HCT116 (cell line): ENCODE data around the gene UBIAD1. TPM values are rescaled to one million over a fixed set of nuclear protein-coding genes. Genes with fewer than 3 reads are reported as not detected.

Experiments
- ATAC-seq: fragments of 200-7000 bp; cut with Tn5 transposase; 2 replicates; pipeline ENCODE4 v1.9.1; 2020; ENCODE audit warnings: mild to moderate bottlenecking, moderate library complexity
- BruUV-seq: library from RNA; stranded (reverse); fragments of 400-500 nt; replicated peaks from 2 replicates; lab custom pipeline; 2021; lab: Mats Ljungman, UMichigan
- CTCF ChIA-PET: fragments of 300-600 bp; sonication (Branson Sonifier 250); formaldehyde crosslinking; loops from one replicate; lab custom pipeline; 2021; ENCODE audit warnings: antibody characterized with exemption; lab: Charles Lee
- POLR2A ChIA-PET: fragments of 300-600, 350-600 bp; sonication (Branson Sonifier 250); formaldehyde crosslinking; loops from one replicate; lab custom pipeline; 2021; ENCODE audit warnings: antibody characterized with exemption; lab: Charles Lee
- RAD21 ChIA-PET, 2 experiments: fragments of 300-600 bp; sonication (Branson Sonifier 250); formaldehyde crosslinking; loops; one replicate each; lab custom pipeline; 2023; ENCODE audit warnings: low total read pairs in 2 of 2; ENCODE audit not compliant: uncharacterized antibody in 2 of 2, unreplicated experiment in 2 of 2, low non-redundant PET in 1 of 2; lab: Charles Lee
- DNase-seq: peaks from one replicate; pipeline ENCODE4 v3.0.0-alpha.2; 2010; ENCODE audit warnings: low read depth, low spot score
- H2AFZ ChIP-seq: fragments of 200-600 bp; shearing (Covaris generic), sonication (generic); 2 replicates; pipeline ENCODE4 v1.6.1; 2017; ENCODE audit warnings: low read depth, mixed run types, mixed read lengths, antibody characterized with exemption, low read length; ENCODE audit not compliant: poor library complexity, severe bottlenecking
- H3K27ac ChIP-seq: 2 replicates; pipeline ENCODE4 v1.5.1; 2012; ENCODE audit warnings: low read depth, low read length
- H3K27me3 ChIP-seq: fragments of 200-600 bp; sonication (generic); 2 replicates; pipeline ENCODE4 v1.6.1; 2016; ENCODE audit warnings: mixed run types, low read length, mixed read lengths; ENCODE audit not compliant: insufficient read depth
- H3K36me3 ChIP-seq, 2 experiments: fragments of 200-500 bp in 1 of 2; fragments of 200-600 bp in 1 of 2; sonication (Bioruptor generic) in 1 of 2; sonication (generic) in 1 of 2; 2 replicates each; pipeline versions ENCODE4 v1.5.1 to v1.6.1; 2014 to 2016; ENCODE audit warnings: low read length in 2 of 2, inconsistent platforms in 1 of 2, mixed read lengths in 1 of 2, mixed run types in 1 of 2; ENCODE audit not compliant: insufficient read depth in 2 of 2, control insufficient read depth in 1 of 2
- H3K4me1 ChIP-seq, 2 experiments: fragments of 200-600 bp in 1 of 2; sonication (generic) in 1 of 2; 2 replicates each; pipeline versions ENCODE4 v1.5.1 to v1.6.1; 2012 to 2017; ENCODE audit warnings: low read length in 2 of 2, inconsistent platforms in 1 of 2, mild to moderate bottlenecking in 1 of 2, mixed read lengths in 1 of 2, mixed run types in 1 of 2, moderate library complexity in 1 of 2; ENCODE audit not compliant: insufficient read depth in 2 of 2, control insufficient read depth in 1 of 2
- H3K4me2 ChIP-seq: fragments of 200-600 bp; sonication (generic); 2 replicates; pipeline ENCODE4 v1.6.1; 2017; ENCODE audit warnings: mixed run types, low read length, mixed read lengths
- H3K4me3 ChIP-seq, 2 experiments: fragments of 200-600 bp in 1 of 2; sonication (generic) in 1 of 2; replicated peaks in 1 of 2; 2 replicates each; pipeline ENCODE4 v1.5.1; 2011 to 2016; ENCODE audit warnings: low read length in 2 of 2, control low read depth in 1 of 2, low read depth in 1 of 2, mild to moderate bottlenecking in 1 of 2, mixed read lengths in 1 of 2, mixed run types in 1 of 2
- H3K79me2 ChIP-seq: fragments of 200-600 bp; sonication (generic); 2 replicates; pipeline ENCODE4 v1.6.1; 2017; ENCODE audit warnings: mild to moderate bottlenecking, mixed run types, low read length, moderate library complexity, mixed read lengths; ENCODE audit not compliant: insufficient read depth
- H3K9ac ChIP-seq: fragments of 200-600 bp; sonication (generic); 2 replicates; pipeline ENCODE4 v1.6.1; 2016; ENCODE audit warnings: low read length, mixed read lengths
- H3K9me2 ChIP-seq: fragments of 200-600 bp; sonication (generic), shearing (Covaris generic); 2 replicates; pipeline ENCODE4 v1.6.1; 2017; ENCODE audit warnings: mixed run types, mild to moderate bottlenecking, moderate library complexity; ENCODE audit not compliant: insufficient read depth
- H3K9me3 ChIP-seq, 2 experiments: fragments of 200-500 bp in 1 of 2; fragments of 200-600 bp in 1 of 2; sonication (Bioruptor generic) in 1 of 2; sonication (generic) in 1 of 2; 2 replicates each; pipeline ENCODE4 v1.6.1; 2014 to 2017; ENCODE audit warnings: low read length in 2 of 2, mixed read lengths in 2 of 2, inconsistent platforms in 1 of 2, low read depth in 1 of 2, mild to moderate bottlenecking in 1 of 2, mixed run types in 1 of 2, moderate library complexity in 1 of 2; ENCODE audit not compliant: control insufficient read depth in 1 of 2, insufficient read depth in 1 of 2
- H4K20me1 ChIP-seq: fragments of 200-600 bp; sonication (generic), shearing (Covaris generic); 2 replicates; pipeline ENCODE4 v1.6.1; 2017; ENCODE audit warnings: mixed run types, mild to moderate bottlenecking, moderate library complexity; ENCODE audit not compliant: insufficient read depth
- POLR2A ChIP-seq: IDR thresholded peaks from 2 replicates; pipeline ENCODE4 v1.7.0; 2011; ENCODE audit warnings: borderline replicate concordance; ENCODE audit not compliant: insufficient read depth, insufficient read length; ENCODE audit errors: extremely low read depth
- POLR2AphosphoS5 ChIP-seq: IDR thresholded peaks from 2 replicates; pipeline ENCODE4 v1.6.1; 2011; ENCODE audit warnings: mild to moderate bottlenecking, low read depth, low read length, moderate library complexity
- RAD21 ChIP-seq: IDR thresholded peaks from 2 replicates; pipeline ENCODE4 v1.6.1; 2012; ENCODE audit warnings: low read depth, mild to moderate bottlenecking
- SP1 ChIP-seq: IDR thresholded peaks from 2 replicates; pipeline ENCODE4 v1.6.1; 2012; ENCODE audit warnings: low read depth
- ZFX ChIP-seq: fragments of 450-650 bp; IDR thresholded peaks from 2 replicates; pipeline ENCODE4 v1.6.1; 2017
- intact Hi-C: fragments of 100-400 bp; cut with micrococcal nuclease; formaldehyde crosslinking; loops from 2 replicates; pipeline ENCODE4 v1.10.0; 2022
- total RNA-seq: library from RNA; stranded (reverse); gene quantifications from one replicate; pipeline ENCODE4 v1.2.1, GENCODE V29; 2021; ENCODE audit not compliant: unreplicated experiment
- TF ChIP-seq, protein P1 (sequence below): IDR thresholded peaks from 2 replicates; pipeline ENCODE4 v1.6.1; 2012; ENCODE audit warnings: low read depth
- TF ChIP-seq, protein P2 (sequence below), 3 experiments: fragments of 200-600 bp in 1 of 3; sonication (generic) in 1 of 3; IDR thresholded peaks in 2 of 3; conservative IDR thresholded peaks in 1 of 3; 2 replicates each; pipeline ENCODE4 v1.5.1; 2012 to 2017; ENCODE audit warnings: low read depth in 2 of 3, low read length in 2 of 3, antibody characterized with exemption in 1 of 3, borderline replicate concordance in 1 of 3, control low read depth in 1 of 3, mild to moderate bottlenecking in 1 of 3, mixed read lengths in 1 of 3, mixed run types in 1 of 3, moderate library complexity in 1 of 3; ENCODE audit not compliant: insufficient read depth in 1 of 3
- TF ChIP-seq, protein P3 (sequence below): IDR thresholded peaks from 2 replicates; pipeline ENCODE4 v1.6.1; 2012

UBIAD1 gene
- total RNA-seq, 1 experiment from 2014 or later, result 17.2 TPM

DNA sequence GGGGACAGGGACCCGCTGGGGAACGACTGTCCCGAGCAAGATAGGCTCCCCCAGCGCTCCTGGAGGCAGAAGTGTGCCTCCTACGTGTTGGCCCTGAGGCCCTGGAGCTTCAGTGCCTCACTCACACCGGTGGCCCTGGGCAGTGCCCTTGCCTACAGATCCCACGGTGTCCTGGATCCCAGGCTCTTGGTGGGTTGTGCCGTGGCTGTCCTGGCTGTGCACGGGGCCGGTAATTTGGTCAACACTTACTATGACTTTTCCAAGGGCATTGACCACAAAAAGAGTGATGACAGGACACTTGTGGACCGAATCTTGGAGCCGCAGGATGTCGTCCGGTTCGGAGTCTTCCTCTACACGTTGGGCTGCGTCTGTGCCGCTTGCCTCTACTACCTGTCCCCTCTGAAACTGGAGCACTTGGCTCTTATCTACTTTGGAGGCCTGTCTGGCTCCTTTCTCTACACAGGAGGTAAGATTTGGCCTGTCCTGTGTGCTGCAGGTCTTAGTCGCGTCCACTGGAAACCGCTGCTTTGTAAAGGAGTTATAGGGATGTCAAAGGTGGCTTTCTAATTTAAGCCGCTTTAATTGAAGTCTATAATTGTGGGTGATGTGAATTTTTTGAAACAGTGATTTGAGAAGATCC, 717 bp downstream of the UBIAD1 start (continued):
- TF ChIP-seq, protein P1, sequence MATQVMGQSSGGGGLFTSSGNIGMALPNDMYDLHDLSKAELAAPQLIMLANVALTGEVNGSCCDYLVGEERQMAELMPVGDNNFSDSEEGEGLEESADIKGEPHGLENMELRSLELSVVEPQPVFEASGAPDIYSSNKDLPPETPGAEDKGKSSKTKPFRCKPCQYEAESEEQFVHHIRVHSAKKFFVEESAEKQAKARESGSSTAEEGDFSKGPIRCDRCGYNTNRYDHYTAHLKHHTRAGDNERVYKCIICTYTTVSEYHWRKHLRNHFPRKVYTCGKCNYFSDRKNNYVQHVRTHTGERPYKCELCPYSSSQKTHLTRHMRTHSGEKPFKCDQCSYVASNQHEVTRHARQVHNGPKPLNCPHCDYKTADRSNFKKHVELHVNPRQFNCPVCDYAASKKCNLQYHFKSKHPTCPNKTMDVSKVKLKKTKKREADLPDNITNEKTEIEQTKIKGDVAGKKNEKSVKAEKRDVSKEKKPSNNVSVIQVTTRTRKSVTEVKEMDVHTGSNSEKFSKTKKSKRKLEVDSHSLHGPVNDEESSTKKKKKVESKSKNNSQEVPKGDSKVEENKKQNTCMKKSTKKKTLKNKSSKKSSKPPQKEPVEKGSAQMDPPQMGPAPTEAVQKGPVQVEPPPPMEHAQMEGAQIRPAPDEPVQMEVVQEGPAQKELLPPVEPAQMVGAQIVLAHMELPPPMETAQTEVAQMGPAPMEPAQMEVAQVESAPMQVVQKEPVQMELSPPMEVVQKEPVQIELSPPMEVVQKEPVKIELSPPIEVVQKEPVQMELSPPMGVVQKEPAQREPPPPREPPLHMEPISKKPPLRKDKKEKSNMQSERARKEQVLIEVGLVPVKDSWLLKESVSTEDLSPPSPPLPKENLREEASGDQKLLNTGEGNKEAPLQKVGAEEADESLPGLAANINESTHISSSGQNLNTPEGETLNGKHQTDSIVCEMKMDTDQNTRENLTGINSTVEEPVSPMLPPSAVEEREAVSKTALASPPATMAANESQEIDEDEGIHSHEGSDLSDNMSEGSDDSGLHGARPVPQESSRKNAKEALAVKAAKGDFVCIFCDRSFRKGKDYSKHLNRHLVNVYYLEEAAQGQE, result no peak
- TF ChIP-seq RAD21 (no peak), POLR2AphosphoS5 (no peak), SP1 (no peak), POLR2A (no peak)
- TF ChIP-seq, protein P2, sequence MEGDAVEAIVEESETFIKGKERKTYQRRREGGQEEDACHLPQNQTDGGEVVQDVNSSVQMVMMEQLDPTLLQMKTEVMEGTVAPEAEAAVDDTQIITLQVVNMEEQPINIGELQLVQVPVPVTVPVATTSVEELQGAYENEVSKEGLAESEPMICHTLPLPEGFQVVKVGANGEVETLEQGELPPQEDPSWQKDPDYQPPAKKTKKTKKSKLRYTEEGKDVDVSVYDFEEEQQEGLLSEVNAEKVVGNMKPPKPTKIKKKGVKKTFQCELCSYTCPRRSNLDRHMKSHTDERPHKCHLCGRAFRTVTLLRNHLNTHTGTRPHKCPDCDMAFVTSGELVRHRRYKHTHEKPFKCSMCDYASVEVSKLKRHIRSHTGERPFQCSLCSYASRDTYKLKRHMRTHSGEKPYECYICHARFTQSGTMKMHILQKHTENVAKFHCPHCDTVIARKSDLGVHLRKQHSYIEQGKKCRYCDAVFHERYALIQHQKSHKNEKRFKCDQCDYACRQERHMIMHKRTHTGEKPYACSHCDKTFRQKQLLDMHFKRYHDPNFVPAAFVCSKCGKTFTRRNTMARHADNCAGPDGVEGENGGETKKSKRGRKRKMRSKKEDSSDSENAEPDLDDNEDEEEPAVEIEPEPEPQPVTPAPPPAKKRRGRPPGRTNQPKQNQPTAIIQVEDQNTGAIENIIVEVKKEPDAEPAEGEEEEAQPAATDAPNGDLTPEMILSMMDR (IDR thresholded peaks at IDR 0.05 in 2 of 3, conservative IDR thresholded peaks at IDR 0.05 in 1 of 3; ENCODE audit: borderline replicate concordance in 1 of 3, insufficient read depth in 1 of 3, low read depth in 2 of 3, low read length in 2 of 3), result no peak

DNA sequence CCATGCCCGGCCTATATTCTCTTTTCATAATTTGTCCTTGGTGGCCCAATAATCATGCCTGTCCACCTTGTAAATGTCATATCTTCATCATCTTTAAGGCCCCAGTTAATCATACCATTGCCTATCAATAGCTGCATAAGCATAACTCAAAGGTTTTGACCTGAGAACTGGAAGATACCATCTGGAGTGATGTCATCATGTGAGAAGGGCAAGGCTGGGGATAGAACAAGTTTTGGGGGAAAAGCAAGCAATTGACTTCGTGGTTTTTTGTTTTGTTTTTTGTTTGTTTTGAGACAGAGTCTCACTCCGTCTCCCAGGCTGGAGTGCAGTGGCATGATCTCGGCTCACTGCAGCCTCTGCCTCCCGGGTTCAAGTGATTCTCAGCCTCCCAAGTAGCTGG, 6.2 kb downstream of the UBIAD1 start:
- ChIA-PET CTCF (no interaction called here), POLR2A (no interaction called here), RAD21 (no interaction called here)
- H3K9me2 ChIP-seq, result no peaks in the 10 kb centered on the region
- TF ChIP-seq ZFX, result no peak
- TF ChIP-seq, protein P2 (IDR thresholded peaks at IDR 0.05 in 2 of 3, conservative IDR thresholded peaks at IDR 0.05 in 1 of 3; ENCODE audit: borderline replicate concordance in 1 of 3, insufficient read depth in 1 of 3, low read depth in 2 of 3, low read length in 2 of 3), result no peak
- TF ChIP-seq, protein P3, sequence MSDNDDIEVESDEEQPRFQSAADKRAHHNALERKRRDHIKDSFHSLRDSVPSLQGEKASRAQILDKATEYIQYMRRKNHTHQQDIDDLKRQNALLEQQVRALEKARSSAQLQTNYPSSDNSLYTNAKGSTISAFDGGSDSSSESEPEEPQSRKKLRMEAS, result no peak
- H3K27me3 ChIP-seq, result no peaks in the 10 kb centered on the region
- no peak overlapping the region for H3K4me2 ChIP-seq
- H3K9me3 ChIP-seq, result peaks cover 0 to 3% of the 10 kb centered on the region in 2 experiments; a peak in 1 of 4 replicates
- H3K9ac ChIP-seq, result no peak overlapping the region
- peaks cover 4 to 8% of the 10 kb centered on the region in 2 experiments; a peak in 2 of 4 replicates for H3K4me1 ChIP-seq
- no peak overlapping the region for H3K27ac ChIP-seq
- no peak overlapping the region for H2AFZ ChIP-seq
- no peak for ATAC-seq
- no TSS peak for BruUV-seq
- DNase-seq, result no peak
- intact Hi-C loops, result no loop called here
- peaks cover 2 to 4% of the 10 kb centered on the region in 2 experiments; a peak in 1 of 4 replicates for H3K36me3 ChIP-seq
- peaks cover 52% of the 10 kb centered on the region for H3K79me2 ChIP-seq
- H4K20me1 ChIP-seq, result no peaks in the 10 kb centered on the region
- H3K4me3 ChIP-seq, result no peak overlapping the region
